Ishikawa (cell line): ENCODE data around the gene TTC39A.

Experiments
- EGR1 ChIP-seq: IDR thresholded peaks from 2 replicates; pipeline ENCODE4 v1.6.1; 2012
- EP300 ChIP-seq: IDR thresholded peaks from 2 replicates; pipeline ENCODE4 v1.6.1; 2012; ENCODE audit warnings: borderline replicate concordance
- FOXM1 ChIP-seq: IDR thresholded peaks from 2 replicates; pipeline ENCODE4 v1.6.1; 2012; ENCODE audit warnings: low read depth, borderline replicate concordance
- MAX ChIP-seq: IDR thresholded peaks from 2 replicates; pipeline ENCODE4 v1.6.1; 2012
- RAD21 ChIP-seq: IDR thresholded peaks from 2 replicates; pipeline ENCODE4 v1.6.1; 2012; ENCODE audit warnings: low read depth
- REST ChIP-seq: IDR thresholded peaks from 2 replicates; pipeline ENCODE4 v1.6.1; 2012; ENCODE audit warnings: low read depth, mild to moderate bottlenecking
- TAF1 ChIP-seq: IDR thresholded peaks from 2 replicates; pipeline ENCODE4 v1.6.1; 2012; ENCODE audit warnings: low read depth, mild to moderate bottlenecking
- TCF12 ChIP-seq: IDR thresholded peaks from 2 replicates; pipeline ENCODE4 v1.6.1; 2012; ENCODE audit warnings: low read depth
- TEAD4 ChIP-seq: IDR thresholded peaks from 2 replicates; pipeline ENCODE4 v1.6.1; 2012
- USF1 ChIP-seq: IDR thresholded peaks from 2 replicates; pipeline ENCODE4 v1.6.1; 2012
- YY1 ChIP-seq: IDR thresholded peaks from 2 replicates; pipeline ENCODE4 v1.6.1; 2012; ENCODE audit warnings: low read depth
- ZBTB7A ChIP-seq: IDR thresholded peaks from 2 replicates; pipeline ENCODE4 v1.6.1; 2012; ENCODE audit warnings: low read depth

- TF ChIP-seq TAF1 (no peak), EP300 (no peak), MAX (no peak), YY1 (no peak), EGR1 (no peak), USF1 (no peak), FOXM1 (no peak), REST (no peak), TEAD4 (no peak), ZBTB7A (no peak), RAD21 (no peak), TCF12 (no peak)
Observed at GRCh38 chr1:51317798-51318197, 12.6 kb downstream of the TTC39A start.
